Stimulated activated naive CD4-positive, alpha-beta T cell (primary cell): Measurements from ENCODE around the gene CBLN3.
A peak's percentile ranks its signal among the peaks of the same experiment; 100 is the strongest.

Source experiments
- DNase-seq, 6 experiments: peaks; one replicate each; lab custom pipeline; 2025; lab: John Stamatoyannopoulos, UW

CBLN3 gene

GRCh38 chr14:24439257-24439656 lies 9.8 kb upstream of the CBLN3 start:
- DNase-seq, result no peak

GRCh38 chr14:24438223-24439097 lies 9.0 kb upstream of the CBLN3 start:
- no peak for DNase-seq

- DNase-seq, result no peak
These were observed 8.2 kb upstream of the CBLN3 start for GRCh38 chr14:24437736-24438067.

- DNase-seq, result peak in 2 of 6 experiments; percentile 4 to 11
These were observed 7.7 kb upstream of the CBLN3 start for GRCh38 chr14:24437020-24437735.

GRCh38 chr14:24436355-24437019 lies 7.0 kb upstream of the CBLN3 start:
- peak in 5 of 6 experiments; percentile 19 to 58 (median 29) for DNase-seq

- DNase-seq, result no peak
These were observed 6.5 kb upstream of the CBLN3 start for GRCh38 chr14:24435998-24436354.

GRCh38 chr14:24435192-24435810 lies 5.8 kb upstream of the CBLN3 start:
- DNase-seq, result no peak

GRCh38 chr14:24434676-24435075 lies 5.2 kb upstream of the CBLN3 start:
- no peak for DNase-seq

- DNase-seq, result no peak
These were observed 4.6 kb upstream of the CBLN3 start for GRCh38 chr14:24434036-24434435.

- no peak for DNase-seq
These were observed 3.0 kb upstream of the CBLN3 start for GRCh38 chr14:24432259-24433131.

GRCh38 chr14:24431569-24432258 lies 2.2 kb upstream of the CBLN3 start:
- DNase-seq, result peak; percentile 69 to 89 (median 84)

GRCh38 chr14:24430682-24431568 lies 1.5 kb upstream of the CBLN3 start:
- DNase-seq, result peak; percentile 28 to 63 (median 42)

- DNase-seq, result peak in 5 of 6 experiments; percentile 12 to 73 (median 59)
These were observed 744 bp upstream of the CBLN3 start for GRCh38 chr14:24430143-24430681.

GRCh38 chr14:24428628-24429394 lies 657 bp downstream of the CBLN3 start:
- DNase-seq, result no peak

GRCh38 chr14:24427537-24428508 lies 1.6 kb downstream of the CBLN3 start:
- no peak for DNase-seq

- DNase-seq, result peak in 4 of 6 experiments; percentile 16 to 40 (median 20)
These were observed 2.4 kb downstream of the CBLN3 start for GRCh38 chr14:24426912-24427536.
